Loucy (cell line): ENCODE data around the gene LY86.

Experiments used
- H2AFZ ChIP-seq: fragments of 200-600 bp; sonication (generic); 2 replicates; pipeline ENCODE4 v1.6.0; 2016; ENCODE audit warnings: antibody characterized with exemption, mild to moderate bottlenecking, low read length, moderate library complexity
- H3F3A ChIP-seq: fragments of 200-600 bp; 2 replicates; pipeline ENCODE4 v1.6.0; 2016; ENCODE audit warnings: antibody characterized with exemption, low read depth, mild to moderate bottlenecking
- H3K27me3 ChIP-seq: fragments of 200-600 bp; sonication (generic); 2 replicates; pipeline ENCODE4 v1.6.1; 2014; ENCODE audit warnings: low read length, mild to moderate bottlenecking; ENCODE audit not compliant: insufficient read depth, poor library complexity, severe bottlenecking
- H3K36me3 ChIP-seq: fragments of 200-600 bp; sonication (generic); 2 replicates; pipeline ENCODE4 v1.6.1; 2016; ENCODE audit warnings: low read length; ENCODE audit not compliant: insufficient read depth
- H3K4me1 ChIP-seq: fragments of 200-600 bp; sonication (generic); 2 replicates; pipeline ENCODE4 v1.5.1; 2014; ENCODE audit warnings: low read length, mild to moderate bottlenecking; ENCODE audit not compliant: insufficient read depth, poor library complexity, severe bottlenecking
- H3K4me2 ChIP-seq: fragments of 200-600 bp; sonication (generic); 2 replicates; pipeline ENCODE4 v1.6.0; 2014; ENCODE audit warnings: antibody characterized with exemption, low read length, low read depth, mild to moderate bottlenecking; ENCODE audit not compliant: poor library complexity, severe bottlenecking
- H3K4me3 ChIP-seq: fragments of 200-600 bp; sonication (generic); 2 replicates; pipeline ENCODE4 v1.5.1; 2014; ENCODE audit warnings: low read length, mild to moderate bottlenecking, mixed read lengths; ENCODE audit not compliant: poor library complexity, severe bottlenecking
- H3K79me2 ChIP-seq: fragments of 200-600 bp; sonication (generic); 2 replicates; pipeline ENCODE4 v1.6.1; 2014; ENCODE audit warnings: low read length; ENCODE audit not compliant: insufficient read depth
- H3K9ac ChIP-seq: fragments of 200-600 bp; sonication (generic); 2 replicates; pipeline ENCODE4 v1.6.0; 2014; ENCODE audit warnings: mild to moderate bottlenecking, low read depth, low read length, moderate library complexity; ENCODE audit not compliant: poor library complexity, severe bottlenecking
- H3K9me2 ChIP-seq: fragments of 200-600 bp; sonication (generic); replicated peaks from 2 replicates; pipeline ENCODE4 v1.6.1; 2016; ENCODE audit warnings: low read depth, low read length, mixed read lengths
- H3K9me3 ChIP-seq: fragments of 200-600 bp; sonication (generic); 2 replicates; pipeline ENCODE4 v1.6.1; 2014; ENCODE audit warnings: mild to moderate bottlenecking, antibody characterized with exemption, low read length, low read depth; ENCODE audit not compliant: insufficient read depth
- H4K20me1 ChIP-seq: fragments of 200-600 bp; sonication (generic); 2 replicates; pipeline ENCODE4 v1.6.0; 2014; ENCODE audit warnings: antibody characterized with exemption, low read length, mild to moderate bottlenecking; ENCODE audit not compliant: insufficient read depth, poor library complexity, severe bottlenecking
- CTCF ChIP-seq: fragments of 200-600 bp; sonication (generic); conservative IDR thresholded peaks from 2 replicates; pipeline ENCODE4 v1.5.1; 2014; ENCODE audit warnings: mild to moderate bottlenecking, antibody characterized with exemption, low read length
- EZH2phosphoT487 ChIP-seq: fragments of 200-600 bp; IDR thresholded peaks from 2 replicates; pipeline ENCODE4 v1.6.1; 2018; ENCODE audit warnings: antibody characterized with exemption, mild to moderate bottlenecking, moderate library complexity, borderline replicate concordance

LY86 gene

GRCh38 chr6:6700407-6701270 is 112.1 kb downstream of the LY86 start:
- H3K9me2 ChIP-seq, result no peaks in the 10 kb centered on the region
- H4K20me1 ChIP-seq, result no peaks in the 10 kb centered on the region
- no peak for TF ChIP-seq EZH2phosphoT487
- H3K4me2 ChIP-seq, result peak overlapping the region; percentile 52
- no peaks in the 10 kb centered on the region; the same call in 1 of the 2 replicates for H3K79me2 ChIP-seq
- no peaks in the 10 kb centered on the region for H3K9me3 ChIP-seq
- H3K4me1 ChIP-seq, result peaks cover 76% of the 10 kb centered on the region
- no peaks in the 10 kb centered on the region for H3K27me3 ChIP-seq
- peaks cover 3% of the 10 kb centered on the region; the same call in 1 of the 2 replicates for H3F3A ChIP-seq
- peak overlapping the region; percentile 62 for H3K4me3 ChIP-seq
- peak overlapping the region; percentile 75 for H3K9ac ChIP-seq
- peak overlapping the region; percentile 41; the same call in 1 of the 2 replicates for H2AFZ ChIP-seq
- H3K36me3 ChIP-seq, result no peaks in the 10 kb centered on the region

GRCh38 chr6:6701864-6702263 is 113.3 kb downstream of the LY86 start:
- TF ChIP-seq CTCF (no peak; the same call in 1 of the 2 replicates), EZH2phosphoT487 (no peak)
- peak overlapping the region; percentile 52 for H3K4me2 ChIP-seq
- H3K27me3 ChIP-seq, result no peaks in the 10 kb centered on the region
- no peaks in the 10 kb centered on the region for H3K9me3 ChIP-seq
- H3K36me3 ChIP-seq, result no peaks in the 10 kb centered on the region
- H3F3A ChIP-seq, result peaks cover 3% of the 10 kb centered on the region; the same call in 1 of the 2 replicates
- no peaks in the 10 kb centered on the region; the same call in 1 of the 2 replicates for H3K79me2 ChIP-seq
- peak overlapping the region; percentile 62 for H3K4me3 ChIP-seq
- no peaks in the 10 kb centered on the region for H4K20me1 ChIP-seq
- H3K9ac ChIP-seq, result peak overlapping the region; percentile 75
- peaks cover 76% of the 10 kb centered on the region for H3K4me1 ChIP-seq
- H3K9me2 ChIP-seq, result no peaks in the 10 kb centered on the region
- peak overlapping the region; percentile 34 for H2AFZ ChIP-seq

- Histone ChIP-seq H3F3A (peaks cover 3% of the 10 kb centered on the region; the same call in 1 of the 2 replicates), H2AFZ (no peak overlapping the region), H3K27me3 (no peaks in the 10 kb centered on the region), H3K36me3 (no peaks in the 10 kb centered on the region), H3K4me3 (no peak overlapping the region), H3K9me3 (no peaks in the 10 kb centered on the region), H3K9ac (peak overlapping the region; percentile 45), H4K20me1 (no peaks in the 10 kb centered on the region), H3K4me1 (peaks cover 58% of the 10 kb centered on the region), H3K4me2 (no peak overlapping the region), H3K79me2 (no peaks in the 10 kb centered on the region; the same call in 1 of the 2 replicates), H3K9me2 (no peaks in the 10 kb centered on the region)
- TF ChIP-seq EZH2phosphoT487 (no peak), CTCF (no peak)
Observed at GRCh38 chr6:6703699-6704098, 115.2 kb downstream of the LY86 start.
